ENCODE data around the gene DLG2.

DLG2 gene

DNA sequence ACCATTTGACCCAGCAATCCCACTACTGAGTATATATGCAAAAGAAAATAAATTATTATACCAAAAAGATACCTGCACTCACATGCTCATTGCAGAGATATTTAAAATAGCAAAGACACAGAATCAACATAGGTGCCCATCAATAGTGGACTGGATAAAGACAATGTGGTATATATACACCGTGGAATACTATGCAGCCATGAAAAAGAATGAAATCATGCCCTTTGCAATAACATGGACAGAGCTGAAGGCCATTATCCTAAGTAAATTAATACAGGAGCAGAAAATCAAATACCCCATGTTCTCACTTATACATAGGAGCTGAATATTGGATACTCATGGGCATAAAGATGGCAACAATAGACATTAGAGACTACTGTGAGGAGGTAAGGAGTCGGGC is 68.7 kb downstream of the DLG2 start:
- DNase-seq (ENCODE audit: low spot score) = no peak

DNA sequence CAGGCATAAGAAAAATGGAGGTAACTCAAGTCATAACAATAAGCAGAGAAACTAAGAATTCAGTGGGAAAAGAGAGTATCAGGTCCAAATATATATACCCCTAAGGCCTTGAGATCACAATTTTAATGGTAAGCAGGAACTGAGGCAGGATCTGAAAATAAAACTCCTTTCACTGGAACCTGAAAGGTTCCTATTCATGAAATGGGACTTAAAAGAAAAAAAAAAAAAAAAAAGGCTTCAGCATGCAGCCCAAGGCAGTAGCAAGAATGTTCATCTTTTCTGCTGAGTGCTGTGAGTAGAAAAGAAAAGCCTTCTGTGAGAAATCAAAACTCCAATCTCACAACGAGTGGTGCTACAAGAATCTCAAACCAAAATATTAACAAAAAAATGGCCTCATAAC is 75.3 kb downstream of the DLG2 start:
- DNase-seq (ENCODE audit: low spot score) = no peak

DNA sequence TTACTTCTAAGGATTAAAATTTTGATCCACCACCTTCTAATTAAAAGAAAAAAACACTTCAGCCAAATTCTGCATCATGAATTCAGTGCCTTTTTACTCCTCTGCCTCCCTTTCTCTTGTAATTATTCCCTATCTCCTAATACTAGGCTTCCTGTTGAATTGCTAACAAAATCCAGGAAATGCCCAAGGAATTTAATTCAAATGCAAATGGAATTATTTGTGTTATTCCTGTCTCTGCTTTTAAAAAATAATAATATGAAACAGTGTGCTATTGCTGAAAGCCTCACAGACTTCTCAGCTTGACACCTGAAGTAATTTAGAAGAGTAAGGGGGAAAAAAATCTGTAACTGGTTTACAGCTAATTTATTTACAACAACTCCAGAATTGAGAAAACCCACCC is 85.5 kb downstream of the DLG2 start:
- DNase-seq (ENCODE audit: low spot score) = no peak

DNA sequence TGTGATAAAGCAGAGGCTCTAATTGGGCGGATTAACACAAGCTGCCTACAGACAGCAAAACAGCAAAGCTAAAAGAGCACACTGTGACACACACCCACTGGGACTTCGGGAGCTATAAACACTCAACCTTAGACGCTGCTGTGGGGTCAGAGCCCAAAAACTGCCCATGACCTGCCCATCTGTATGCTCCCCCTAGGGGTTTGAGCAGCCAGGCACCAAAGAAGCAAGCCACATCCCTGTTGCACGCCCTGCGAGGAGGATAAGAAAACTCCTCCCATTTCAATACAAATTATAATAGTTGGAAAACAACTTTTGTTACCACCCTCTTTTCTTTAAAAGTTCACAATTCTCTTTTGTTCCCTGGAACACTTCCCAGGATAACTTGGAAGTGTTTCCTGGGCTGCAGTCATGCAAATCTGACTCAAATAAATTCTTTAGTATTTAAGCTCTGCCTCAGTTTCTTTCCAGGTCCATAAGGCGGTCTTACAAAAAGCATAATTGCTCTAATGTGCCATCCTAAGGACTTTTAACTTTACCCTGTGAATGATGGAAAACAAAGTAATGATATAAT is 86.4 kb downstream of the DLG2 start:
- DNase-seq (ENCODE audit: low spot score) = no peak

DNA sequence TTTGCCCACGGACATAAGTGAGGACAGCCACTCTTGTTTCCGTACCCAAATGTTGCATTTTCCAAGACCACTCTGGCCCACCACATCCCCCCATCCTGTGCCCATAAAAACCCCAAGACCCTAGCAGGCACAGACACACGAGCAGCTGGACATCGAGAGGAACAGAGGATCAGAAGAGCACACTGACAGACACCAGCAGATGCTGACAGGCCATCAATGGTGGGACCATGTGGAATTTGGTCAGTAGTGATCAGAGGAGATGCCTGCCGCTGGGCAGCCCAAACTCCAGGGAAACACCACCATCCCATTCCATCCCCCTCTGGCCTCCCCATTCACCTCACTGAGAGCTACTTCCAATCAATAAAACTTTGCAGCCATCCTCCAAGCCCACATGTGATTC is 87.0 kb downstream of the DLG2 start:
- DNase-seq (ENCODE audit: low spot score) = no peak

DNA sequence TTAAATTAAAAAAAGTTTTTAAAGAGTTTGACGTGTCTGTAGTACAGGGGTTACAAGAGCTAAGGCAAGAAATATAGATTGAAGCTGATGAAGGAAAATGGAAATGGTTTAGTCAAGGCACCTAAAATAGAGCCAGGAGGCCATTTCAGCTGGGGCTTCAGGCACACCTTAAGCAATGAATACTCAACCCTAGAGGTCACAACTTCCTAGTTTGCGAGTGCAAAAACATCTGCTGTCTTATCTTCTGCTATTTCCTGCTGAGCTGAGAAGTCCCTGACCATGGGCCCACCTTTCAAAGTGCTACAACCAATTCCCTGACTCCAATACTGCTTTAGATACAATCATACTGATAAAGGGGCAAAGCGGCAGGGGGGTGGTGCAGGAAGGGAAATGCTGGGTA is 87.4 kb downstream of the DLG2 start:
- no peak for DNase-seq (ENCODE audit: low spot score)

DNA sequence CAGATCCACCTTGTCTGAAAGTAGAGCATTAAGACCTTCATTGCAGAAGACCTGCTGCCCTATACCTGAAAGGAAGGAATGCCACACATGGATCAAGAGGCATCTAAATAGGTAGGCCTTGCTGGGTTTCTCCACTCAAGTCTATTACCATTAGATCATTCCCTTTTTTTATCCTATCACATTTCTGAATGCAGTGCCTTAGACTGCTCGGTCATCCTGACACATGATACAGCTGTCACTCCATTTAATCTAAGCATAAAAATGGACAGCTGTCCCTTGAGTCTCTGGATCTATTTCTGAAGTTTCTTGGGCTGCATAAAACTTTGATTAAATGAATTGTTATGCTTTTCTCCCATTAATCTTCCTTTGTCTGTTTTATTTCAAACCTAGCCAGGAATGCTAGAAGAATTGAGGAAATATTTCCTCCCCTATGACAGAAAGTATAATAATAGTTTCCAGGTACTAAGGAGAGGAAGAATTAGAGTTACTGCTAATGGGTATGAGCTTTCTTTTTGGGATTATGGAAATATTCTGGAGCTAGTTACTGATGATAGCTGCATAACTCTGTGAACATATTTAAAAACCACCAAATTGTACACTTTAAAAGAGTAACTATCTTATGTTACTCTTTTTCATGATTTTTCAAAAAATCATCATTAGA is 88.0 kb downstream of the DLG2 start:
- no peak for DNase-seq (ENCODE audit: low spot score)

DNA sequence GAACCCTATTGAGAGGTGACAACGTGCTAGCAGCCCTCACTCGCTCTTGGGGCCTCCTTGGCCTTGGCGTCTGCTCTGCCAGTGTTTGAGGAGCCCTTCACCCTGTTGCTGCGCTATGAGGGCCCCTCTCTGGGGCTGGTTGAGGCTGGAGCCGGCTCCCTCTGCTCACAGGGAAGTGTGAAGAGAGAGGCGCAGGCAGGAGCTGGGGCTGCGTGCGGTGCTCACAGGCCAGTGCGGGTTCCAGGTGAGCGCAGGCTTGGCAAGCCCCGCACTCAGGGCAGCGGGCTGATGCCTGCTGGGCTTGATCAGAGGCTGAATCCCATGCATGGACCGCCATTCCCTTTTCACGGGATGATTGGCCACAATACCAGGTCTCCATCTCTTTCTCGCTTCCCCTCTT is 90.7 kb downstream of the DLG2 start:
- no peak for DNase-seq (ENCODE audit: low spot score)

DNA sequence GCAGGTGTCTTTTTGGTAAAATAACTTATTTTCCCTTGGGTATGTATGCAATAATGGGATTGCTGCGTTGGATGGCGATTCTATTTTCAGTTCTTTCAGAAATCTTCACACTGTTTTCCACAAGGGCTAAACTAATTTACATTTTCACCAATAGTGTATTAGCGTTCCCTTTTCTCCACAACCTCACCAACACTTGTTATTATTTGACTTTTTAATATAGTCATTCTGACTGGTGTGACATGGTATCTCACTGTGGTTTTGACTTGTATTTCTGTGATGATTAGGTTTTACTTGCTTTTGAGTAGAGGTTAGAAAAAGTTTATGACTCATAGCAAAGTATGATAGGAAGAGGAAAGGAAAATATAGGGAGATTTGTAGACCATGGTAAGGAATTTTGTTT is 92.3 kb downstream of the DLG2 start:
- DNase-seq (ENCODE audit: low spot score) = no peak

DNA sequence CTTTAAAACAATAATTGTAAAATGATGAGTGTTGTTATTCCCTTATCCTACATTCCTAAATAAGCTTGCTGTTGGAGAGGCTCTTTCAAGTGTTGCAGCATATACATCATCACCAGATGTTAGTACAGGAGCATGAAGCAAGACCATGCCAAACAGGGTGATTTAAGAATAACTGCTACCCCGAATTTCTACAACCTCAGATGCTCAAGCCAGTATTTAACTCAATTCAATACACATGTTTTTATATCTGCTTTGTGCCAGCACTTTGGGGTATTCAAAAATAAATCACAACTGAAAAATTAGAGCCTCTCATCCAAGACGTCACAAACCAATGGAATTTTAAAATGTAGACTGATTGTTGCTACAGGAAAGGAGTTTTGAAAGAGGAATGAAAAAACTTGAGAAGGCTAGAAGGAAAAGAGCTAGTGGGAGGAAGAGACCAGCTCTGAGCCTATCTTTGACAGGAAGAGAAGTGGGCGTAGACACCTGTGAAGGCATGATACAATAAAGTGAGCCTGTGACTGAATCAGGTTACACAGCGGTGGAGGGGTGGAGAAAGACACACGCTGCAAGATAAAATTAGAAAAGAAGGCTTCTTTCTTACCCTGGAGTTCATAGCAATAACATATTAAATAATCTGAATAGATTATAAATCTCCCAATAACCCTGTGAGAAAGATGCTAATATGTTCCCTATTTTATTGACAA is 95.8 kb downstream of the DLG2 start:
- peak; percentile 4 for DNase-seq (ENCODE audit: low spot score)

DNA sequence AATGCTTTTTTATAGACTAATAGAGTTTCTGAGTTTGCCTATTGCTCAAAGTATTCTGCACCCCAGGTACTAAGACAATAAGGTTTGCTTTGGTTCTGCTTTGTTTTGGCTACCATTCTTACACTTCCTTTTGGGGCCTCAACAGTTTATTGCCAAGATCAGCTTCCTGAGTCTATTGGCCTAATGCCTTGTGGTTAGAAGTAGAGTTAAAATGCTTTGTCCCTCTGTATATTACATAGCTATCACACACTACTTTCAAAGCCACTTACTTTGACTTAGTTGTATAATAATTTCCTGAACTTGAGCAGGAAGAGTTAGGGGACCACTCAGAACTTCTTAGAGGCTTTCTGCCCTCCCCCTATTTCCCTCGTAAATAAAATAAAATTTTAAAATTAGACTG is 96.5 kb downstream of the DLG2 start:
- no peak for DNase-seq (ENCODE audit: low spot score)

DNA sequence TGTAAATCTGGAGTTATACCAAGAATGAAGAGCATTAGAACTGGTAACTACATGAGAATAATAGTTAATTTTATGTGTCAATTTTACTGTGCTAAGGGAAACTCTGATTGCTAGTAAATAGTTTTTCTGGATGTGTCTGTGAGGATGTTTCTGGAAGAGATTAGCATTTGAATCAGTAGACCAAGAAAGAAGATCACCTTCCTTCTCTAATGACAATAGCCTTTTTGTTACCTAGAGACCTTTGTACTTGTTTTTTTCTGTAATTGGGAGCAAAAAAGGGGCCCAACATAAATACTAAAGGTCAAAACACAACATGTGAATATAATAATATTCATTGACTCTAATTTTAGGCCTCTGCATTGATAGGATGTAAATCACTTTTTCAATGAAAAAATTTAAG is 100.6 kb downstream of the DLG2 start:
- no peak for DNase-seq (ENCODE audit: low spot score)

DNA sequence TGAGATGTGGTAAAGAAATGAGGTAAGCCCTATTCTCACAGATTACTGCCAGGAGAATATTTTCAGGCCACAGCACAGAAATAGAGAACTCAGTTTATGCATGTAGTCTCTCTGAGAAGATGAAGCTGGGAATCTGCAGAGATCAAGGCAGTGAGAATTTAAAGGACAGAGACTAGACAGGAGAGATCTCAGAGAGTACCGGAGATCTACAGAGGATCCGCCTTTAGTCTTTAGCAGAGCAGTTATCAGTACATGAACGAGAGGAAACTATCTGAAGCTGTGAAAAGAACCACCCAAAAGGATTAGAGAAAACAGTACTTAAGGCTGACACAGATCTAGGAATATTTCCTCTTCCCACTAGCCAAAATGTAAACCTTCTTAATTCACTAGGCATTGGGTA is 101.5 kb downstream of the DLG2 start:
- DNase-seq (ENCODE audit: low spot score) = no peak

DNA sequence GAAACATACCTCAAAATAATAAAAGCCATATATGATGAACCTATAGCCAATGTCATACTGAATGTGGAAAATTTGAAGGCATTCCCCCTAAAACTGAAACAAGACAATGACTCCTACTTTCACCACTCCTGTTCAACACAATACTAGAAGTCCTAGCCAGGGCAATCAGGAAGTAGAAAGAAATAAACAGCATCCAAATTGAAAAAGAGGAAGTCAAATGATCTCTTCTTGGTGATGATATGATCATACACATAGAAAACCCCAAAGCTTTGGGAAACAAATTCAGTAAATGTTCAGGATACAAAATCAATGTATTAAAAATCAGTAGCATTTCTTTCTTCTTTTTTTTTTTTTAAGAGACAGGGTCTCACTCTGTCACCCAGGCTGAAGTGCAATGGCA is 109.9 kb downstream of the DLG2 start:
- DNase-seq (ENCODE audit: low spot score) = no peak

DNA sequence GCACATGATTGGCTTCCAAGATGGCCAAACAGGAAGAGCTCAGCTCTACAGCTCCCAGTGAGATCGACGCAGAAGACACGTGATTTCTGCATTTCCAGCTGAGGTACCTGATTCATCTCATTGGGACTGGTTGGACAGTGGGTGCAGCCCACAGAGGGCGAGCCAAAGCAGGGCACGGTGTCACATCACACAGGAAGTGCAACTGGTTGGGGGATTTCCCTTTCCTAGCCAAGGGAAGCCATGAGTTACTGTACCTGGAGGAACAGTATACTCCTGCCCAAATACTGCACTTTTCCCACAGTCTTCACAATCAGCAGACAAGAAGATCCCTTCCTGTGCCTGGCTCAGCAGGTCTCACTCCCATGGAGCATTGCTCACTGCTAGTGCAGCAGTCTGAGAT is 131.2 kb downstream of the DLG2 start:
- no peak for DNase-seq (ENCODE audit: low spot score)

DNA sequence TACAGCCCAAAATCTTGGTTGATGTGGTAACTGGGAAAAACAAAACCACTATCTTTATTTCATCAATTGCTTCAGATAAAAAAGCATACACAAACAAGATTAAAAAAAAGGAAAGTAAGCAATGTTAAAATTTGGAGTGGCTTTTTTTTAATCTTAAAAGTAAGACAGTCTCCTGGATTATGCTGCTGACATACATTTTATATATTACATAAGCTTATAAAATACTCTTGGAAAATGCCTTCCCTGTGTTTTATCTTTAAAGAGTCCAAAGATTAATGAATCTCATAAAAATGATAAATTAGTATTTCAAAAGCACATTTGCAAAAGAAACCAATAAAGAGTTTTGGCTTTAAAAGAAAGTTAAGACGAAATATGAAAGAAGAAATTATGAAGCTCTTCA is 132.7 kb downstream of the DLG2 start:
- DNase-seq (ENCODE audit: low spot score) = no peak

DNA sequence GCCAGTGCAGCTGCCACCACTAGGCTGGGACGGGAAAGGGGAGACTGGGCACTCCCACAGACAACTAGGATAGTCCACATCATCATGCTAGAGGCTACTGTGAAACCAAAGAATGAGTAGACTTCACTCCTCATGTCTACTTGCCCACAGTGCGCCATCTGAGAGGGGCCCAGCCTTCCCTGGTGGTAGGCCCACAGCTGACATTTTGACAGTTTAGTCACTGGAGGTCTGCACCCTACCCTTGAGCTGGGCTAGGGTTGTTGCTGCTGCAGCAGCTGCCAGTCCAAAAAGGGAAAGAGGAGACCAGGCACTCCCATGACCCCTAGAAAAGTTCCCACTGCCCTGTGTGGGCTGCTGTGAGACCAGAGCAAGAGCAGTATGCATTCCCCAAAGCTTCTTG is 141.2 kb downstream of the DLG2 start:
- no peak for DNase-seq (ENCODE audit: low spot score)

DNA sequence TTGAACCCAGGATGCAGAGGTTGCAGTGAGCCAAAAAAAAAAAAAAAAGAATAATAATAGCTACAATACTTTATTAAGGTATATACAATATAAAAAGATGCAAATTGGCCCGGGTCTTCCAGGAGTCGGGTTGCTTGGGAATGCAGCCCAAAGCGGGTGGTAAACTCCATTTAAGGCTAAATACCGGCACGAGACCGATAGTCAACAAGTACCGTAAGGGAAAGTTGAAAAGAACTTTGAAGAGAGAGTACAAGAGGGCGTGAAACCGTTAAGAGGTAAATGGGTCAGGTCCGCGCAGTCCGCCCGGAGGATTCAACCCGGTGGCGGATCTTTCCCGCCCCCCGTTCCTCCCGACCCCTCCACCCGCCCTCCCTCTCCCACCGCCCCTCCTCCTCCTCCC is 143.3 kb downstream of the DLG2 start:
- no peak for DNase-seq (ENCODE audit: low spot score)

DNA sequence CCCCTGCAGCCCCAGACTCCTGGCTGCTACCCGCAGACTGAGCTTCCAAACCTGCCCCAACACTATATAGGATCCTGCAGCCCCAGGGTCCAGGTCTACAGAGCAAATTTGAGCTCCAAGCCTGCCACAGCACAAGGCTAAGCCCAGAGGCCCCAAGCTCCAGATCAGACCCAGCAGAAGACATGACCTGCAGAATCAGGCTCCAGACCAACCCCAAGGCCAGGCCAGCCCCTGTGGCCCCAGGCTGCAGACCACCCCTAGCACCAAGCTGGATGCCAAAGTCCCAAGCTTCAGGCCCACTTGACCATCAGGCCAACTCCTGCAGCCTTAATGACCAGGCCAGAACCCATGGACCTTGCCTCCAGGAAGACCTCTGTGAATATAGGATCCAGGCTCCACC is 145.3 kb downstream of the DLG2 start:
- DNase-seq (ENCODE audit: low spot score) = no peak

DNA sequence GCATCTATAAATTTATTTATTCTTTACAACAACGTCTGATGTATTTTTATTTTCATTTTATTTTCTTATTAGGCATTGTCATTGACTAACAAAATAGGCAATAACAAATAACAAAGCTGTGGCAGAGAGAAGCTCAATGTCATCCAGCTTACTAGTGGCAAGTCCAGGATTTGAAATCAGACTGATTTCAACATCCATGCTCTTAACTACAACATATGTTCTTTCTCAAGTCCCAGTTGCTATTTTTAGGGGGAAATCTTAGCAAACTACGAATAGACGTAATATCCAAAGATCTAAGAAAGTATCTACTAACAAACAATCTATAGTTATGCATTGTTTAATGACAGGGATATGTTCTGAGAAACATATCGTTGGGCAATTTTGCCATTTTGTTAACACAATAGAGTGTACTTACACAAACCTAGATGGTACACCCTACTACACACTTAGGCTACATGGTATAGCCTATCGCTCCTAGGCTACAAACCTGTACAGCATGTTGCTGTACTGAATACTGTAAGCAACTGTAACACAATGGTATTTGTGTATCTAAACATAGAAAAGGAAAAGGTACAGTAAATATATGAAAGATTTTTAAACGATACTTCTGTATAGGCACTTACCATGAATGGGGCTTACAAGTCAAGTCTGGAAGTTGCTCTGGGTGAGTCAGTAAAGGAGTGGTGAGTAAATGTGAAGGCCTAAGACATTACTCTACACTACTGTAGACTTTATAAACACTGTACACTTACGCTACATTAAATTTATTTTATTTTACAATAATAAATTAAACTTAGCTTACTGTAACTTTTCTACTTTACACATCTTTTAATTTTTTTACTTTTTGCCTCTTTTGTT is 151.3 kb downstream of the DLG2 start:
- DNase-seq (ENCODE audit: low spot score) = no peak

DNA sequence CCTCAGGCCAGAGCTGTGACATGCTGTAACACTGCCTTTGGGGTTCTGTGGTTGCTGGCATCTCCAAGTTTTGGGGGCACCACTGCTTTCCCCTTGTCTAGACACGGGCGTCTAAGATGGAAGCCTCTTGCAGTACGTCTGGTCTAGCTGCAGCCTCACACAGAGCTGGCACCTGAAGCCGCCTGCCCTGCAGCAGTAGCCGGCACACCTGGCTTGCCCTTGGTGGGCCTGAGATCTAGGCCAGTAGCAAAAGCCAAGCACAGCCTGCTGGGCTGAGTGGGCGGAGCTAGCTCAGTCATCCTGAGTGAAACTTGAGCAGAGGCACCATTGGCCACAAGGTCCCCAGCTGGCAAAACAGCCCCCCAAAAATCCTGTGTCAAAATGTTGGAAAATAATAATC is 154.2 kb downstream of the DLG2 start:
- no peak for DNase-seq (ENCODE audit: low spot score)

DNA sequence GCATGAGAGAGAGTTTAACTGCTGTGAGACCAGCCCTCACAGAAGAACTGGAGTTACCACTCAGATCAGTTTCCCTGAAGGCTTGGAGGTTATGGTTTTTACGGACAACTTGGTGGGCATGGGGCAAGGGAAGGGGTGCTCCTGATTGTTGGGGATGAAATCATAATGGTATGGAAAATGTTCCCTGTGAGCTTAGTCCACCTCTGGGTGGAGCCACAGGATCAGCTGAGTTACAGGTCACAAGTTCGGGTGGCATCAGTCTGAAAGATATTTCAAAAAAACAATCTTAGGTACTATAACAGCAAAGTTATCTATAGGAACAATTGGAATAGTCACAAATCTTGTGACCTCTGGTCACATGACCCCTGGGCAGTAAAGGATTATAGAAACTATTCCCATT is 162.9 kb downstream of the DLG2 start:
- no peak for DNase-seq (ENCODE audit: low spot score)

DNA sequence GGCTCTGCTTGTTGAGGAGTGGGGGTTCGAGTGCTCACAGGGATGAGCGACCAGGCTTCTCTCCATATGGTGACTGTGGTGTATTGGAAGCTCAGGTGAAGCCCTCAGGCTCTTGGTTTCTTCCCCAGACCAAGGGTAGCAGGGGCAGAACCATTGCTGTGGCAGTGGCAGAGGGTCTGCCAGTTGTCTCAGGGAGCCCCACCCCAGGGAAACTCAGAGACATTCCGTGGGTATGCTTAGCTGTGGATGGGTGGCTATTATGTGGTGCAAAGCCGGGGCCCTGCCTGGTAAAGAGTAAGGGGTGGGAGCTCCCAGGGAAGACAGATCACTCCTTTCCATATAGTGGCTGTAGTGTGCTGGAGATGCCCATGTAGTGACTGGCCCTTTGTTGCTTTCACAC is 167.8 kb downstream of the DLG2 start:
- no peak for DNase-seq (ENCODE audit: low spot score)

All from SW480 (cell line).